ENCODE measurements around the gene TECPR1.

- no peak for TF ChIP-seq POLR2AphosphoS5 (IDR thresholded peaks at IDR 0.05; ENCODE audit: low read depth, low read length)
- TF ChIP-seq TAF1 (IDR thresholded peaks at IDR 0.05; ENCODE audit: borderline replicate concordance, insufficient read depth, low read length), result no peak
- TF ChIP-seq FOXP2 (optimal IDR thresholded peaks at IDR 0.05; ENCODE audit: borderline replicate concordance, extremely low read depth, extremely low read length, insufficient read depth), result no peak
Observed at GRCh38 chr7:98202367-98203195, 49.5 kb downstream of the TECPR1 start.

Data from PFSK-1 (cell line).